ENCODE data around the gene OR4E1.
"Not testable (repeated sequence)": the region's sequence is repeated elsewhere in the genome, so short reads cannot be mapped to it uniquely, and the experiment has no call there.

OR4E1 gene

DNA sequence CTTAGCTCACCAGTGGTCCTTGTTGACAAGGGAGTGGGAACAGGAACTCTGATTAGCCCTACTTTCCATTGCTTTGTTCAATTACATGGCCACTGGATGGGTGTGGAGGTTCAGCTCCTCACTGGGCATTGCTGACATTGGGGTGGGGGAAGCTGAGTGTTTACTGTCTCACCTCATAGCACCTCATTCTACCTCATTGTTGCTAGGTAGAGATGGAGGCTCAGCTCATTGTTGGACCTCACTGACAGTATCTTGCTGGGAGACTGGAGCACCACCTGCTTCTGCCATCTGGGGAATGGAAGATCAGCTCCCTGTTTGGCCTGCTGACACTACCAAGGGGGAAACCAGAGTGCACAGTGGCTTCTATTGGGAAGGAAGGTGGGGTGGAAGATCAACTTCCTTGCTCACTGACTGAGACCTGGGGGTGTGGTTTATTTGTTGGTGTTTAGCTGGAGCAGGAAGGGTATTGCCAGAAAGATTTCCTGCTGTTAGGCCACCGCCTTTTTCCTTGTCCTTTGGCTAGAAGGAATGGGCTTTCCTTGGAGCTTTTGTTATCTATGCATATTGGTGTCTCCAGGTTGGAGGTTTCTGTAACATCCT, 21.3 kb downstream of the OR4E1 start:
- no peak for DNase-seq

DNA sequence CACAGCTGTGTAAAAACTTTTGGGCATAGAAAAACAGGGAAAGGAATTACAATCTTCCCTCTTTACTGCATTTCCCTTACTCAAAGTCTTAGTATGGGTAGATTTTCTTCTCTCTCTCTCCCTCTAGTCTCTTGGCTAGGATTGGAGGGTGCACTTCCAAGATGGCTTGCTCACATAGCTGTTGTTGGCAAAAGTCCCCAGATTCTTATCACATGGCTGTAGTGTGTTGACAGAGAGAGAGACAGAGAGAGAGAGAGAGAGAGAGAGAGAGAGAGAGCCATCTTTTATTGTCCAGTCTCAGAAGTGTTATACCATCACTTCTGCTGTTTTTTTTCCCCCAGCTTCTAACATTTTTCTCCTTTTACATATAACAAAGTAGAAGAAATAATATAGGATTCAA, 26.2 kb downstream of the OR4E1 start:
- DNase-seq: no peak

DNA sequence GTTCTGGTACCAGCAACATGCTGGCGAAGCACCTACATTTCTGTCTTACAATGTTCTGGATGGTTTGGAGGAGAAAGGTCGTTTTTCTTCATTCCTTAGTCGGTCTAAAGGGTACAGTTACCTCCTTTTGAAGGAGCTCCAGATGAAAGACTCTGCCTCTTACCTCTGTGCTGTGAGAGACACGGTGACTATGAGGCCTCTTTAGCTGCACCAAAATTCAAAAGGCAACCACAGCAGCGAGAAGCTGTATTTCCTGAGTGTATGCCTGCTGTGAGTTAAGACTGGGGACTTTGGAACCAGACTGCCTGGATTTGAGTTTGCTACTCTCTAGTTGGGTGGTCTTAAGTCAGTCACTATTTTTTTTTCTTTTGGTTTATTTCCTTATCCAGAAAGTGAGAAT, 30.2 kb downstream of the OR4E1 start:
- no peak for DNase-seq

DNA sequence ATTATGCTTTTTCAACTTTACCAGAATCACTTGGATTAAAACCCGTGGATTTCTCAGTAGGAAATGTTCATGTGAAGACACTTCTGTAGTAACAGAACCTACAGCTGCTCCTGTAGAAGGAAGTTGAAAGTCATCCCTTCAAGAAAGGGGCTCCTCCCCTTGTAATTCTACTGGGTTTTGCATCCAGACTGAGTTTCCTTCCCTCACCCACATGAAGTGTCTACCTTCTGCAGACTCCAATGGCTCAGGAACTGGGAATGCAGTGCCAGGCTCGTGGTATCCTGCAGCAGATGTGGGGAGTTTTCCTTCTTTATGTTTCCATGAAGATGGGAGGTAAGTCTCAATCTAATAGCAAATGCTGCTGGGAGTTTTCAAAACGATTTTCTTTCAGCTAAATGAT, 30.9 kb downstream of the OR4E1 start:
- DNase-seq: no peak

DNA sequence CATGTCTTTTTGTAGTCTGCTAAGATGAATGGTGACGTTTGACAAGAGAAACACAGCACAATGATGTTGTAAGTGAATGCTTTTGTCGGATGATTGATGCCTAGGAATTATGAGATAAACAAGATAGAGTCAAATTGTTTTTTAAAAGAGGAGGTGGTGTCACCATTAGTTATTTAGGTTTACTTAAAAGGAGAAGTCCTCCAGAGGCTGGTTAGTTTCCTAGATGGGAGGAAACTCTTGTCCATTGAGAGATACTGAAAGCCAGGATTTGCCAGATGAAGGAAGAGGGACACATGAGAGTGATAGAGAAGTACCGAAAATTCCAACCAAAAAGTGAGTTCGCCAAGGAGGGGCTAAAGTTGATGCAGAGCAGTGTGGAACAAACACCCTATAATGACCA, 38.8 kb downstream of the OR4E1 start, which contains the start of gene OR10G2:
OR10G2 (minus strand) TSS at position 101 of the 400 bp plus-strand sequence; CDS start at position 3, 98 bp downstream.
- DNase-seq: no peak

DNA sequence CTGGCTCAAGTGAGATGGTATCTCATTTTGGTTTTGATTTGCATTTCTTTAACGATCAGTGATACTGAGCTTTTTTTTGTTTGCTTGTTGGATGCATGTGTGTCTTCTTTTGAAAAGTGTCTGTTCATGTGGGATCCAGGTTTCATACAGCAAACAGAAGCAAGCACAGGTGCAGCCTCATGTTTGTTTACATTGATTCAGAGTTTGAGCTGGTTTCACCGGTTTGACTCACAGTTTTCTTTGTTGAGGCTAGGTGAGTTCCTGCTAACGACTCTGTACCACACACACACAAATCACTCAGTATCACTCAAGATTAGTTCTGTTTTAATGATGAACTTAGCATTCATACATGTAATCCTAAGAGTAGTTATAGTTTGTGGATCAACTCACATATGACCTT, 42.5 kb downstream of the OR4E1 start:
- DNase-seq: no peak

DNA sequence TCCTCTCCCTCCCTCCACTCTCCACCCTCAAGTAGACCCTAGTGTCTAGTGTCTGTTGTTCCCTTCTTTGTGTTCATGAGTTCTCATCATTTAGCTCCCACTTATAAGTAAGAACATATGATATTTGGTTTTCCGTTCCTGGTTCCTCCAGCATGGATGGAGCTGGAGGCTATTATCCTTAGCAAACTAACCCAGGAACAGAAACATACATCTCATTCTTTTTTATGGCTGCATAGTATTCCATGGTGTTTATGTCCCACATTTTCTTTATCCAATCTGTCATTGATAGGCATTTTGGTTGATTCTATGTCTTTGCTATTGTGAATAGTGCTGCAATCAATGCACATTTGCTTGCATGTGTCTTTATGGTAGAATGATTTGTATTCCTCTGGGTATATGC, 43.1 kb downstream of the OR4E1 start:
- DNase-seq: not testable (repeated sequence)

DNA sequence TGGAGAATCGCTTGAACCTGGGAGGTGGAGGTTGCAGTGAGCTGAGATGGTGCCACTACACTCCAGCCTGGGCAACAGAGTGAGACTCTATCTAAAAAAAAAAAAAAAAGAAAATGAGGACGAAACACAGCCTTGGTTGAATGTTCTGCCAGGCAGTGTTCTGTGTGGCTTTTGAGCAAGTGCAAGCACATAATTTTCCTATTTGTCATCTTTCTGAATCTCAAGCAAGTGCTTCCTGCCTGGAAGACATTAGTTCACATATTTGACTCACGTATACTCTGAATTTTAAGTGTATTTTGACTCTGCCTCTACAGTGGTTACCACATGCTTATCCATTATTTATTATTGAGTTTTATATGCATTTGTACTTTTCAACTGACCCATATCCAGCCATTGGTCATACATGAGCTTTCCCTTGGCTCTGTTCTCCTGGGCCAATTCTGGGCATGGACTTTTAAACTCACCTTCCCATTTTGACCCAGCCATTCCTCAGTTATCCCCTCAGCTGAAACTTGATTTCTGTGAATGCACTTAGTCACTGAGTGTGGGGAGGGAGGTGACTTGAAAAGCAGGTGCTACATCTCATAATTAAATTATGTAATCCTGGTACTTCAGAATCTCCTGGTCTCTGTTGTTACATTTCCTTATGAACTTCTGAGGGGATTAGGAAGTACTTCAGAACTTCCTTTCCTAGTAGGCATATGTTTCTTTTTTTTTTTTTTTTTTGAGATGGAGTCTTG, 47.0 kb downstream of the OR4E1 start:
- DNase-seq: no peak

Measured in NCI-H1417 treated with DMSO at 0.1 percent for 48 hours (cell line).